Peyer's patch (tissue), 4 donors: ENCODE measurements around the gene C13orf46.

ENCODE experiments used
- CTCF ChIP-seq, 6 experiments: fragments of 450-650 bp in 4 of 6; fragments of 200-600 bp in 2 of 6; sonication (generic) in 1 of 6; IDR thresholded peaks; one replicate each; pipeline ENCODE4 v1.5.1; 2017 to 2019; ENCODE audit warnings: antibody characterized with exemption in 6 of 6, mild to moderate bottlenecking in 3 of 6, moderate library complexity in 1 of 6
- POLR2A ChIP-seq, 2 donors: fragments of 450-650 bp; IDR thresholded peaks; one replicate each; pipeline ENCODE4 v1.5.1; 2017; ENCODE audit warnings: antibody characterized with exemption in 2 of 2, mild to moderate bottlenecking in 2 of 2, moderate library complexity in 2 of 2

GRCh38 chr13:114009590-114010400 is 35.9 kb upstream of the C13orf46 start:
- no peak for TF ChIP-seq POLR2A (IDR thresholded peaks at IDR 0.05)
- TF ChIP-seq CTCF (IDR thresholded peaks at IDR 0.05), result no peak
